Embryonic facial prominence (tissue), 1 donor: Measurements from ENCODE around the gene RHBDD3.
"Not testable (repeated sequence)": the region's sequence is repeated elsewhere in the genome, so short reads cannot be mapped to it uniquely, and the experiment has no call there.

Experiments
- DNase-seq: peaks from one replicate; pipeline ENCODE4 v3.0.0-alpha.2; 2016; ENCODE audit errors: extremely low spot score

The RHBDD3 gene

GRCh38 chr22:29247891-29248290 is 19.9 kb downstream of the RHBDD3 start:
- DNase-seq: not testable (repeated sequence)

GRCh38 chr22:29245626-29246385 is 22.0 kb downstream of the RHBDD3 start:
- DNase-seq: no peak

GRCh38 chr22:29244785-29245625 is 22.8 kb downstream of the RHBDD3 start:
- DNase-seq: no peak

- DNase-seq: no peak
Observed at GRCh38 chr22:29243874-29244446, 23.8 kb downstream of the RHBDD3 start.

GRCh38 chr22:29240481-29240880 is 27.3 kb downstream of the RHBDD3 start:
- DNase-seq: not testable (repeated sequence)

- DNase-seq: no peak
Observed at GRCh38 chr22:29233277-29233877, 34.4 kb downstream of the RHBDD3 start.

GRCh38 chr22:29231971-29232959 is 35.5 kb downstream of the RHBDD3 start:
- no peak for DNase-seq

GRCh38 chr22:29230972-29231875 is 36.6 kb downstream of the RHBDD3 start:
- DNase-seq: no peak

- no peak for DNase-seq
Observed at GRCh38 chr22:29226351-29226981, 41.3 kb downstream of the RHBDD3 start.

GRCh38 chr22:29225422-29226090 is 42.2 kb downstream of the RHBDD3 start:
- no peak for DNase-seq

- no peak for DNase-seq
Observed at GRCh38 chr22:29224859-29225410, 42.8 kb downstream of the RHBDD3 start.

- no peak for DNase-seq
Observed at GRCh38 chr22:29224121-29224858, 43.5 kb downstream of the RHBDD3 start.

- DNase-seq: no peak
Observed at GRCh38 chr22:29219881-29220670, 47.7 kb downstream of the RHBDD3 start.

GRCh38 chr22:29219409-29219782 is 48.4 kb downstream of the RHBDD3 start:
- DNase-seq: not testable (repeated sequence)

- no peak for DNase-seq
Observed at GRCh38 chr22:29218758-29219408, 48.9 kb downstream of the RHBDD3 start.
